Lung (tissue), 12 donors: ENCODE data around the gene CHFR. TPM values are rescaled to one million over a fixed set of nuclear protein-coding genes. Genes with fewer than 3 reads are reported as not detected.

ENCODE experiments used
- ATAC-seq: fragments of 200-7000 bp; cut with Tn5 transposase; one replicate; pipeline ENCODE4 v1.9.1; 2020; ENCODE audit warnings: moderate number of reproducible peaks; ENCODE audit not compliant: insufficient read depth, low FRiP score
- DNase-seq, 3 donors: peaks; one replicate each; pipeline ENCODE4 v3.0.0-alpha.2; 2013 to 2017
- H3K27ac ChIP-seq, 2 donors: one replicate each; pipeline ENCODE4 v1.5.1; 2013; ENCODE audit warnings: mild to moderate bottlenecking in 2 of 2, moderate library complexity in 2 of 2, control low read depth in 1 of 2, inconsistent platforms in 1 of 2, low read depth in 1 of 2, low read length in 1 of 2
- H3K27me3 ChIP-seq, 3 donors: one replicate each; pipeline ENCODE4 v1.5.1; 2013; ENCODE audit warnings: low read length in 2 of 3; ENCODE audit not compliant: control insufficient read depth in 3 of 3, insufficient read depth in 3 of 3
- H3K36me3 ChIP-seq, 4 donors: one replicate each; pipeline ENCODE4 v1.5.1; 2013; ENCODE audit warnings: low read length in 4 of 4, mild to moderate bottlenecking in 1 of 4, moderate library complexity in 1 of 4; ENCODE audit not compliant: control insufficient read depth in 4 of 4, insufficient read depth in 4 of 4
- H3K4me1 ChIP-seq, 5 donors: one replicate each; pipeline ENCODE4 v1.5.1; 2013; ENCODE audit warnings: low read length in 5 of 5, mild to moderate bottlenecking in 2 of 5, moderate library complexity in 1 of 5; ENCODE audit not compliant: control insufficient read depth in 5 of 5, insufficient read depth in 5 of 5
- H3K4me3 ChIP-seq: one replicate; pipeline ENCODE4 v1.5.1; 2013; ENCODE audit warnings: mild to moderate bottlenecking, control low read depth, moderate library complexity
- H3K9ac ChIP-seq, 2 donors: one replicate each; pipeline ENCODE4 v1.5.1; 2013; ENCODE audit warnings: low read length in 2 of 2, control low read depth in 1 of 2; ENCODE audit not compliant: insufficient read depth in 1 of 2
- H3K9me3 ChIP-seq, 4 donors: one replicate each; pipeline ENCODE4 v1.5.1; 2013; ENCODE audit warnings: low read length in 3 of 4, mild to moderate bottlenecking in 1 of 4, moderate library complexity in 1 of 4; ENCODE audit not compliant: control insufficient read depth in 4 of 4, insufficient read depth in 3 of 4
- CTCF ChIP-seq: IDR thresholded peaks from 2 replicates; pipeline ENCODE4 v1.5.1; 2012; ENCODE audit warnings: mild to moderate bottlenecking; ENCODE audit errors: control extremely low read depth, extremely low read depth
- WGBS, 2 donors: extraction: QIAGEN DNeasy Blood & Tissue Kit; methylation state at CpG; one replicate each; pipeline ENCODE4 v1.1.7; 2013; 5-methylcytosine and 5-hydroxymethylcytosine counted together
- polyA plus RNA-seq, 2 donors: library from polyadenylated mRNA; stranded (reverse); fragments of 200-250 nt; gene quantifications; one replicate each; pipeline ENCODE4 v1.2.1, GENCODE V29; 2013
- total RNA-seq, 2 donors: library from RNA; depleted of rRNA in 1 of 2; stranded (reverse); fragments of >200 nt in 1 of 2; gene quantifications; one replicate each; pipeline ENCODE4 v1.2.1, GENCODE V29; 2014 to 2021
- donor health status: control.
- donor health status: control.
- donor health status: Bipolar disorder and iron deficiency.
- donor health status: healthy.
- donor health status: DM: yes; HTN: yes; CAD: no.

CHFR gene
- total and polyA plus RNA-seq, 4 donors, result 35.1 to 59.9 (median 40.3) TPM

GRCh38 chr12:132923356-132923909, 36.0 kb upstream of the CHFR start:
- no peak overlapping the region for H3K9ac ChIP-seq
- 47 to 60% methylated on average over 1 of the region's 1 CpG for WGBS, 2 donors
- no peaks in the 10 kb centered on the region for H3K4me1 ChIP-seq
- ATAC-seq (no peak), DNase-seq (no peak)
- H3K36me3 ChIP-seq, result peaks cover 0 to 39% (median 22%) of the 10 kb centered on the region in 4 donors
- H3K27me3 ChIP-seq, result no peaks in the 10 kb centered on the region
- TF ChIP-seq CTCF, result no peak
- peaks cover 40 to 65% (median 51%) of the 10 kb centered on the region in 4 donors for H3K9me3 ChIP-seq
- H3K27ac ChIP-seq, result no peak overlapping the region
- no peak overlapping the region for H3K4me3 ChIP-seq

DNA sequence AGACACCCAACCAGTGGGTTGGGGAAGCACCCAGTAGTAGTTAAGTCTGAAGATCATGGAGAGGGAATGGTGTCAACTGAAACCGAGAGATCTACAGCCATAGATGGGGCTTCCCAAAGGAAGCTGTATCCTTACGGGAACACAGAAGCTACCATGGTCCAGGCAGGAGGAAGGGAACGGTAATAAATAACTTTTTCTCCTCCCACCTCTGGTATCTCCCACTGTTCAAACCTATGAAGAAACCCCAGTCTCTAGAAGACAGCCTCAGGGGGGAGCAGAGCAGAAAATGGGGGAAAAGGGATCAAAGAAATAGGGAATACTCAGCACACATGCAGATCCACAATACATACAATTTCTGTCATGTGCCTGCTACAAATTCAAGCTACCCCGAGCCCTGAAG, 35.3 kb upstream of the CHFR start:
- Histone ChIP-seq H3K27ac (no peak overlapping the region), H3K36me3 (peaks cover 0 to 32% (median 20%) of the 10 kb centered on the region in 4 donors), H3K4me1 (no peaks in the 10 kb centered on the region), H3K9ac (no peak overlapping the region), H3K27me3 (no peaks in the 10 kb centered on the region), H3K4me3 (no peak overlapping the region), H3K9me3 (peaks cover 40 to 67% (median 54%) of the 10 kb centered on the region in 4 donors)
- no peak for TF ChIP-seq CTCF
- no peak for ATAC-seq
- no peak for DNase-seq
- WGBS, 2 donors, result 97 to 98% methylated on average over 4 of the region's 4 CpGs

GRCh38 chr12:132921685-132922084, 34.3 kb upstream of the CHFR start:
- no peak for TF ChIP-seq CTCF
- Histone ChIP-seq H3K4me1 (no peaks in the 10 kb centered on the region), H3K27me3 (no peaks in the 10 kb centered on the region), H3K4me3 (no peak overlapping the region), H3K36me3 (peaks cover 0 to 31% (median 18%) of the 10 kb centered on the region in 4 donors), H3K9ac (no peak overlapping the region), H3K27ac (no peak overlapping the region), H3K9me3 (peaks cover 37 to 68% (median 50%) of the 10 kb centered on the region in 4 donors)
- DNase-seq, result no peak
- ATAC-seq, result no peak
- WGBS, 2 donors, result 77 to 82% methylated on average over 9 of the region's 9 CpGs

DNA sequence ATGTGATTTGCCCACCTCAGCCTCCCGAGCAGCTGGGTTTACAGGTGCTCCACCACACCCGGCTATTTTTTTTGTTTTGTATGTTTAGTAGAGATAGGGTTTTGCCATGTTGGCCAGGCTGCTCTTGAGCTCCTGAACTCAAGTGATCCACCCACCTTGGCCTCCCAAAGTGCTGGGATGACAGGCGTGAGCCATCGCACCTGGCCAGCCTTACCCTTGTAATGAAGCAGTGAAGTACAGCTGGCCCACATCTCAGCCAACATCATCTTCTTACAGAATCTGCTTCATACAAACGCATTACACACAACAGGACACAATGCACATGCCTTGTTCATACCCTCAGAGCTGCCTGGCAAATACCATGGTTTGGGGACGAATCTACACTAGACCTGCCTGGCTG, 31.3 kb upstream of the CHFR start:
- no peak overlapping the region for H3K4me3 ChIP-seq
- H3K27ac ChIP-seq, result no peak overlapping the region
- no peaks in the 10 kb centered on the region for H3K4me1 ChIP-seq
- ATAC-seq, result no peak
- no peak for TF ChIP-seq CTCF
- H3K9ac ChIP-seq, result no peak overlapping the region
- H3K9me3 ChIP-seq, result peaks cover 11 to 41% (median 34%) of the 10 kb centered on the region in 4 donors
- 95 to 96% methylated on average over 6 of the region's 6 CpGs for WGBS, 2 donors
- no peak for DNase-seq
- H3K36me3 ChIP-seq, result peaks cover 0 to 18% (median 7%) of the 10 kb centered on the region in 4 donors
- no peaks in the 10 kb centered on the region for H3K27me3 ChIP-seq
